Measurements from ENCODE around the gene LRMDA.

DNA sequence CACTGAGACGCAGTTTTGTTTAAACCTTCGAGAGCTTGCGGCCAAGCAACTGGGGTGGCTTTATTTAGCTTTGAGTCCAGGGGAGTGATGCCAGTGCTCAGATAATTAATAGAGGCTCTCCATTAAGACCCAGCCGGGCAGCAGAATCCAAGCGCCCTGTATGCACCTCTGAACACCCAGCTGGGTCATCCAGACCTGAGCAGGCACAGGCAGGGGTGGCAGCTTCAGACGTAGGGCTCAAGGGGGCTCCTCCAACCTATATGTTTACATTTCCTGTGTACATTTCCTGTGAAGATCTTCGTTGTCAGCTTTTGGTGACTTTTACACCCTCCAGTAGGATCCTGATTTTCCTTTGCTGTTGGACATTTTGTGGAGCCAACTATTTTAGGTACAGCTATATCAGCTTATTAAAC lies 719.5 kb downstream of the LRMDA start:
- no peak for TF ChIP-seq CTCF (IDR thresholded peaks at IDR 0.05)
- no peak for TF ChIP-seq POLR2A (IDR thresholded peaks at IDR 0.05)
